Right forelimb (tissue), 1 donor: Measurements from ENCODE around the gene DDX10.

Experiments used
- DNase-seq: peaks from one replicate; pipeline ENCODE4 v3.0.0-alpha.2; 2018

Gene DDX10

GRCh38 chr11:108662700-108663099 is 2.2 kb upstream of the DDX10 start:
- DNase-seq = no peak

- DNase-seq = no peak
These were observed 1.6 kb upstream of the DDX10 start for GRCh38 chr11:108663154-108663877.

GRCh38 chr11:108666373-108666772 is 1.5 kb downstream of the DDX10 start:
- DNase-seq = no peak

- DNase-seq = no peak
These were observed 4.4 kb downstream of the DDX10 start for GRCh38 chr11:108669286-108669685.

GRCh38 chr11:108669711-108670110 is 4.8 kb downstream of the DDX10 start:
- no peak for DNase-seq

- DNase-seq = peak; percentile 46
These were observed 5.6 kb downstream of the DDX10 start for GRCh38 chr11:108670451-108670850.

- DNase-seq = no peak
These were observed 7.2 kb downstream of the DDX10 start for GRCh38 chr11:108672113-108672512.

GRCh38 chr11:108672786-108673185 is 7.9 kb downstream of the DDX10 start:
- no peak for DNase-seq

- DNase-seq = no peak
These were observed 14.2 kb downstream of the DDX10 start for GRCh38 chr11:108679045-108679444.

- no peak for DNase-seq
These were observed 15.4 kb downstream of the DDX10 start for GRCh38 chr11:108680271-108680670.

- no peak for DNase-seq
These were observed 20.7 kb downstream of the DDX10 start for GRCh38 chr11:108685419-108686130.

GRCh38 chr11:108693852-108694251 is 29.0 kb downstream of the DDX10 start:
- DNase-seq = no peak

GRCh38 chr11:108694846-108695245 is 30.0 kb downstream of the DDX10 start:
- no peak for DNase-seq

- peak; percentile 64 for DNase-seq
These were observed 33.1 kb downstream of the DDX10 start for GRCh38 chr11:108697872-108698473.

GRCh38 chr11:108698844-108699642 is 34.2 kb downstream of the DDX10 start:
- no peak for DNase-seq

- no peak for DNase-seq
These were observed 39.0 kb downstream of the DDX10 start for GRCh38 chr11:108703916-108704315.

- no peak for DNase-seq
These were observed 40.2 kb downstream of the DDX10 start for GRCh38 chr11:108705061-108705460.

GRCh38 chr11:108708173-108708572 is 43.3 kb downstream of the DDX10 start:
- no peak for DNase-seq

- no peak for DNase-seq
These were observed 44.9 kb downstream of the DDX10 start for GRCh38 chr11:108709741-108710140.

GRCh38 chr11:108713076-108713790 is 48.4 kb downstream of the DDX10 start:
- DNase-seq = no peak

GRCh38 chr11:108715239-108715638 is 50.4 kb downstream of the DDX10 start:
- no peak for DNase-seq

GRCh38 chr11:108718466-108718865 is 53.6 kb downstream of the DDX10 start:
- DNase-seq = no peak
